Hematopoietic multipotent progenitor cell treated with erythropoietin and hydrocortisone succinate and interleukin-3 and kit ligand, for 15 days (in vitro differentiated cells): Measurements from ENCODE around the gene NELL1.
"Not testable (repeated sequence)": the region's sequence is repeated elsewhere in the genome, so short reads cannot be mapped to it uniquely, and the experiment has no call there.

Experiments used
- DNase-seq: peaks from one replicate; pipeline ENCODE4 v3.0.0-alpha.2; 2015; ENCODE audit warnings: low spot score

The NELL1 gene

DNA sequence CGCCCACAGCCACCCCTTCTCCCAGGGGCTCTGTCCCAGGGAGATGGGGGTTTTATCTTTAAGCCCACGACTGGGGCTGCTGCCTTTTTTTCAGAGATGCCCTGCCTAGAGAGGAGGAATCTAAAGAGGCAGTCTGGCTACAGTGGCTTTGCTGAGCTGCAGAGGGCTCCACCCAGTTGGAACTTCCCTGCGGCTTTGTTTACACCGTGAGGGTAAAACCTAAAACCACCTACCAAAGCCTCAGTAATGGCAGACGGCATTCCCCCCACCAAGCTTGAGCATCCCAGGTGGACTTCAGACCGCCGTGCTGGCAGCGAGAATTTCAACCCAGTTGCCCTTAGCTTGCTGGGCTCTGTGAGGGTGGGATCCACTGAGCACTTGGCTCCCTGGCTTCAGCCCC, 535.8 kb downstream of the NELL1 start:
- no peak for DNase-seq

DNA sequence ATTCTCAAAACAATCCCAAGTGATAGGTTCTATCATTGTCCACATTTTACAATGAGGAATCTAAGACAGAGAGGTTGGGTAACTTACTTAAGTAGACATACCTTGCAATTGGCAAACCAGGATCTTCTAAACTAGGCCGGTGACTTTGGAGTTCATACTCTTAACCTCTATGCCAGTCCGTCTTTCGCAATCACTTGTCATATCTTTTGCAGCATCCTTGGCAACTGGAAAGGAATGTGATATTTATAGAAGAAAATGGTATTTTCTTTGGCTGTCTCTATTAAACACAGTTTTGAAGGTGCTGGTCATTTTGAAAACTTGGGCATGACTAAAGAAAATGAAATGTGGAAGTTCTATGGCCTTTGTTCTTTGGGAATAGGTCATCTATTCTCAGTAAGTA, 556.5 kb downstream of the NELL1 start:
- DNase-seq: no peak

DNA sequence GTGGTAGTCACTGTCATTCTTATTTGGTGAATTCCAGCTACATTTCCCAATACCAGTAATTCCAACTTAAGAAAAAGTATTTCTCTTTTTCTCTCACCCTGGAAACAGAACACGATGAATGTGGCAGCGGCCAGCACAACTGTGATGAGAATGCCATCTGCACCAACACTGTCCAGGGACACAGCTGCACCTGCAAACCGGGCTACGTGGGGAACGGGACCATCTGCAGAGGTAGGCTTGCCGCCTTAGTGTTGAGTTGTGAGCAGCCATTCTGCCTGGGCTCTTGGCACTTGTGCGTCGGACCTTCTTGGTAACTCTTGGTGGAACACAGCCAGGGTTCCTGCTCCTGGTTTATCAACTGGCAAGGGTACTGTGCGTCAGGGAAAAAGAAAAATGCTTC, 559.8 kb downstream of the NELL1 start:
- no peak for DNase-seq

DNA sequence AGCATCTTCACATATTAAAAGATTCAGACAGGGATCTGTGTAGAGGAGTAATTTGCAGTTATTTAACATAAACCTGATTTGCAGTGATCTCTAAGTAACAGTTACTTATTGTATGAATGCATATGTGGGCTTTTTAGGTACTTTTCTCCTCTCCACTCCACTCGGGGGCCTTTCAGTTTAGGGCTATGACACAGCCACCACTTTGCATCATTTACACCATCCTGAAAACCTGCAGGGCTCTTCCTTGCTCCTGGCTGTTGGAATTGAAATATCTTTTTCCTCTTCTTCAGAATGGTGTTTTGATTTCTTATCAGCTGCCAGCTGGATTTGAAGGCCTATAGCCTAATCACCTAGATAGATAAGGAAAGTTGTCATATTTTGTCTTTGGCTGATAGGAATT, 580.8 kb downstream of the NELL1 start:
- no peak for DNase-seq

DNA sequence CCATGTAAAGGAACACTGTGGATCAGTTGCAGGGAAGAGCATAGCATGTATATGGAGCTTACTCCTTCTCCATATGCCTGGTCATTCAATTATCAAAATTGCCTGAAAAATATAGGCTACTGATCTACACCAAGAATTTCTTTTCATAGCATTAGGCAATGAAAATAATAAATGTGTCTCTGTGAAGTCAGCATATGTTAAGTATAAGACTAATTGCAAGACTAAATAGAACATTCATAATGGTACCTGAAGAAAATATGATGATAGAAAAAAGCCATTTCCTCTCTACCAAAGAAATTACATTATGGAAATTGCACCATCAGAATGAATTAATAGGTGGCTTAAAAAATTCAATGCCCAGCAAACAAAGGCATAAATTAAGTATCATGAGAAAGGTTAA, 584.7 kb downstream of the NELL1 start:
- DNase-seq: no peak

DNA sequence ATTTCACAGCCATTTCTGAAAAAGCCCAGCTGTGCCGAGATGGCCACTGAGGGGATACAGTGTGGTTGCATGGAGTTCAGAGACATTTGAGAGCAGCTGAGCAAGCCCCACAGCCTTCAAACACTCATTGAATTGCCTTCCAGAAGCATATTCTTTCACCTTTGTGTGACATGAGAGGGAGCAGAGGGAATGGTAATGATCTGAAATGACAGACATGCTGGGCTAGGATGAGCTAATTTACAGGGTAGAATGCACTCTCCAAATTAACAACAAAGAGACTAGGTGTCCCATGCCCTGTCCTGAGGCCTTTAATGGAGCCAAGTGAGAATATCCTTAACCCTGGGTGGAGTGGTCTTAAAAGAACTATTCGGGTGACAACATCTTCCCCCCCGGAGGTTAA, 585.4 kb downstream of the NELL1 start:
- DNase-seq: no peak

DNA sequence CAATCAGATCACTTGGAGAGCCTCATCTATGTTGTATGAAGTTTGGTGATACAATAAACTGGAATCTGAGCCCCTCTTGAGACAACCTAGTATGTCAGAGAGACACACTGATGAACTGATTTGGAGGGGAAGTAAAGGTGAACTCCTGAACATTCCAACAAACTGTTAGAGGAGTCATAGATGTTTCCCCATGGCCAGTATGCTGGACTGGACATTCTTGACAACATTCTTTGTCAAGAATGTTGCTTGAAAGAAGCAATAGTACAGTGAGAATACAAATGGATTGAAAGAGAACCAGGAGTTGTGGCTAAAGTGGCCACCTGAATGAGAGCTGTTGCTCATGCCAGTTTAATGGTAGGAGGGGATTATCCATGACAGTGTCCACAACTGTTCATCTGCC, 588.1 kb downstream of the NELL1 start:
- no peak for DNase-seq

DNA sequence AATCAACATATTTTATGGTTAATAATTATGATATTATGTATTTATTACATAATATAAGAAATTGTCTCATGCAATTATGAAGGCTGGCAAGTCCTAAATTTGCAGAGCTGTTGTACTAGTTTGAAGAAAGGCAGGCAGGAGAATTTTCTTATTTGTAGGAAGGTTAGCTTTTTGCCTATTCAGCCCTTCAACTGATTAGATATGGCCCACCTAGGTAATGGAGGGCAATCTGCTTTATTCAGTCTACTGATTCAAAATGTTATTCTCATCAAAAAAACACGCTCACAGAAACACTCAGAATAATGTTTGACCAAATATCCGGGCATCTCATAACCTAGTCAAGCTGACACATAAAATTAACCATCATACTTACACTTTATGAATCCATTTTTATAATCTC, 589.0 kb downstream of the NELL1 start:
- DNase-seq: no peak

DNA sequence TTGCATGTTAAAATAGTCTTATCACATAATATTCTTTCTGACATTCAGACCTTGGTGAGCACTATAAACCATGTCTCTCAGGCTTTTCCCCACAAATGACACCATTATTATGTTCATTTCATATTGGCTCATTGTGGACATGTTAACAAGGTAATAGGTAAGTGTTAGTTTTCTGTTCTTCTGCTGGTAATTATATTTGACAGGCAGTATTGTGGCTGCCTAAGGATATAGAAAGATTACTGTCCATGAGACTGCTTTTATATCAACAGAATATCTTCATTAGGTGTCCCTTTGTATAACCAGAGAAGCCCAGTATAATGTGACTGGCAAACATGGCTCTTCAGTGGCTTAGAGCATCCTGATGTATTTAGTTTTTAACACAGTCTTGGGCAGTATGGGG, 590.7 kb downstream of the NELL1 start:
- DNase-seq: no peak

DNA sequence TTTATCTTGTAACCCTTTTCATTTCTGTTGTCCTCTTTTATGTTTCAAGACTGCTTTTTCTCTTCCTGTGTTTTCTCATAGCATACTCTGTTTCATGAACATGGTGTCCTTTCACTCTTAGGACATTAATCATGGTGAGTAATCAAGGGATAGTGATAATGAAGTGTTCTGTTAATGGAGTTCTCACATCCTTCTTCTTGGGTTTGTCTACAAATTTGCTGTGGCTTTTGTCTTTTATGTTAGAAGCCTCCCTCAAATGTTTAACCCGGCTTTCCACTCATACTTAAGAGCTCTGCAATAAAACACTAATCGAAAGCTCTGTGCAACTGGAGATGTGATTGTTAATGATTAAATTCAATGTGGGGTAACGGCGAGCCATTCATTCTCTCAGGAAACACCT, 593.6 kb downstream of the NELL1 start:
- no peak for DNase-seq

DNA sequence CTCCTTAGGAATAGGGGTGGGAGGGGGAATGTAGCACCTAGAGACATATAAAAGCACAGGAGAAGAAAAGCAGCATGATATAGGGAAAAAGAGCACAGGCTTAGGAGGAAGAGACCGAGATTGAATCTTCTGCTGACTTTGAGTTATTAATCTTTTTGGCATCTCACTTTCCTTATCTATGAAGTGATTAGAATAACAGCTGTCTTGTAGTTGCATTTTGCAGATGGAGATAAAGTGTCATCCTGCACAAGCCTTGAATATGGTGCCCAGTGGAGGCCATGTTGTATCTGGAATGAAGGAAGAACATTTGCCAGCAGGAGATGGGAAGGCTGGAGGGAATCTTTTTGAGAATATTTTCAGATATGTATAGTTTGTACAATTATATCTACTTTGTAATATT, 594.7 kb downstream of the NELL1 start:
- DNase-seq: no peak

DNA sequence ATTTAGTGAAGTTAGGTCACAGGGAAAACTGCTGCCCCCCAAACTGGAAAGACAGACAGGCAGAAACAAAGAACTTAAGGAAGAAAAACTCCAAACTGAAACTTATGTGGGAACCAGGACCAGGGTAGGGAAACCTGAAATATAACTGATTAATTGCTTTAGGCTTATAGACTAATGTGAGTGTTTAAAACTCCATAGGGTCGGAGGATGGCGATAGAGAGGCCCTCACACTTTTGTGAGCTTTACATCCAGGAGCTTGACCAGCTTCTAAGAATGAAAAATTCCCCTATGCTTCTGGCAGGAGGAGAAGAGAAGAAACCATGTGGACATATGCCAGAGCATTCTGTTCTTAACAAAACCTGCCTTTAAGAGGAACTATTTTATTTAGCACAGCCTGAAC, 598.6 kb downstream of the NELL1 start:
- no peak for DNase-seq

DNA sequence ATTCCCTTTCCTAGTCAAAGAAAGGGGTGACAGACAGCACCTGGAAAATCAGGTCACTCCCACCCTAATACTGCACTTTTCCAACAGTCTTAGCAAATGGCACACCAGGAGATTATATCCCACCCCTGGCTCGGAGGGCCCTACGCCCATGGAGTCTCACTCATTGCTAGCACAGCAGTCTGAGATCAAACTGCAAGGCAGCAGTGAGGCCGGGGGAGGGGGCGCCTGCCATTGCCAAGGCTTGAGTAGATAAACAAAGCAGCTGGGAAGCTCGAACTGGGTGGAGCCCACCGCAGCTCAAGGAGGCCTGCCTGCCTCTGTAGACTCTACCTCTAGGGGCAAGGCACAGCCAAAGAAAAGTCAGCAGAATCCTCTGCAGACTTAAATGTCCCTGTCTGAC, 602.8 kb downstream of the NELL1 start:
- DNase-seq: not testable (repeated sequence)

DNA sequence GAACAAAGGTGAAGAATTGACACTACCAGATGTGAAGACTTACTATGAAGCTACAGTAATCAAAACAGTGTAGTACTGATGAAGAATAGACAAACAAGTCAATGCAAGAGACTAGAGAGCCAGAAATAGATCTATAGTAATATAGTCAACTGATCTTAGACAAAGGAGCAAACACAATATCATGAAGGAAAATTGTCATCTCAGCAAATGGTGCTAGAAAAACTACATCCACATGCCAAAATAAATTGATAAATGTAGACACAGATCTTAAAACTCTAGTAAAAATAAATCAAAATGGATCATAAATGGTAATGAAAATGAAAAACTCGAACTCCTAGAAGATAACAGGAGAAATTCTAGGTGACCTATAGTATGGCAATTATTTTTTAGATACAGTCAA, 609.5 kb downstream of the NELL1 start:
- no peak for DNase-seq

DNA sequence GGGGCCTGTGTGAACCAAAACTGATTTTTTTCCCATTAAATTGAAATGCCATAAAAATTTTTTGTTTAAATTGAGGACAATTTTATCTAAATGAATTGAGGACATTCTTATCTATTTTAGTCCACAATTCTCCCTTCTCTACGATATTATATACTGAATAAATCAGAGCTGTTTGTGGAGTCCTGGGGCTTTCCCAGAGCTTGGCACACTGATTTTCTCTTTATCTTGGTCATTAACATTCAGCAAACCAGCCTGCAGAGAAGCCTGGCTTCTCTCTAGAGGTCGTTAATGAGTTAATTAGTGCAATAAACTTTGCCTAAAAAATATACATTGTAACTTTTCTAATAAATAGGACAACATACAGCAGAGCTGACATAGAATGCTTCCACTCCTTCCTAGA, 615.7 kb downstream of the NELL1 start:
- DNase-seq: no peak

DNA sequence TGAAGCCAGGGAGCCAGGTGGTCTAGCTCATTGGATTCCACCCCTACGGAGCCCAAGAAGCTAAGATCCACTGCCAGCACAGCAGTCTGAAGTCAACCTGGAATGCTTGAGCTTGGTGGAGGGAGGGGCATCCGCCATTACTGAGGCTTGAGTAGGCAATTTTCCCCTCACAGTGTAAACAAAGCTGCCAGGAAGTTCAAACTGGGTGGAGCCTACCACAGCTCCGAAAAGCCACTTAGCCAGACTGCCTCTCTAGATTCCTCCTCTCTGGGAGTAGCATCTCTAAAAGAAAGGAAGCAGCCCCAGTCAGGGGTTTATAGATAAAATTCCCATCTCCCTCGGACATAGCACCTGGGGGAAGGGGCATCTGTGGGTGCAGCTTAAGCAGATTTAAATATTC, 620.3 kb downstream of the NELL1 start:
- no peak for DNase-seq

DNA sequence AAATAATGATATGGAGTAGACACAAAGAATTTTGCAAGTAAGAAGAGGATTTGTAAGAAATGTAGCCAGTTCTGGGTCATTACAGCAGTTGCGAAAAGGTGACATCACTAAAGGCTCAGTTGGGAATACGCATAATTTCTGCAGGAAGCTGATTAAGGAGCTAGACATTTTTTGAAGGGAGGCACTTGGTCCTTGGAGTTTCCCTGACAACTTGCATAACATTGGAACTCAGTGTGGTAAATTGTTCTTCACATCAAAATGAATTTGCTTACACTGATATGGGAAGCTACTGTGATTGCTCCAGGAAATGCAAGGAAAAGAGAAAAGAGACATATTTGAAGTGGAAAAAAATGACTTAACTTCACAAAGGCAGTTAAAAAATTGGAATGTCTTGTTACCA, 626.1 kb downstream of the NELL1 start:
- no peak for DNase-seq

DNA sequence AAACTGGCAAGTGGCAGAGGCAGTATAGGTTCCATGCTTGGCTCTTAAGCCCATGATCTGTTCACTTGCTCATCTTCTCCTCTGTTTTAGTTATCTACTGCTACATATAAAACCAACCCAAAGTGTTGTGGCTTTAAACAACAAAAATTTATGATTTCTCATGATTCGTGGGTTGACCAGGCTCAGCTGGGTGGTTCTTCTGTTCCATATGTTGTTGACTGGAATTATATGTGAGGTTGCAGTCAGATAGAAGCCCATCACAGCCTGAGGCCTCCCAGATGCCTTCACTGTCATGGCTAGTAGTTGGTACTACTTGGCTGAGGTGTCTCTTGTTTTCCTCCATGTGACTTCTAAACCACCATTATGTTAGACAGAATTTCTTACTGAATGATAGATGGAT, 632.6 kb downstream of the NELL1 start:
- DNase-seq: no peak

DNA sequence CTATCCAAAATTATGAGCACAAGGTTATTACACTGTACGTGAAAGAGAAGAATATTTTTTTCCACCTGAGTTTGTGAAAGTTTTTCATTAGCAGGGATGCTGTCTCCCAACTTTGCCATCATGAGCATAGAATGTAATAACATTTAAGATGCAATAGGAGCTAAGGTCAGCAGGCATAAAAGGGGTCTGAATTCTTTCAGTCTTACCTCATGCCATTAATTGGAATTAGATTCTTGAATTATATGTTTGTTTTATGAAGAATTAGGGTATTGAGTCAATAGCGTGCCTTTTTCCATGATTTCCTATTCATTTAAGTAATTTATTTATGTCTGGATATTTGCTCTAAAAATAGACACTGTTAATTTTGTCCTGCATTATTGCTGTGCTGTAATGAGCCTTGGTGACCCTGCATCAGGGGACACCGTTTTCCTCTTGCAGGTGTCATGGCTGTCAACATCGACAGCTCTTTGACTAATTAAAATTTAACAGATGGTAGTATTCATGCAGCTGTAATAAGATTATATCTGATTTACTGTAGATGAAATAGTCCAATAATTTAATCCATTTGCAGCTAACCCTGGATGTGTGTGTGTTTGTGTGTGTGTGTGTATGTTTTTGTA, 637.5 kb downstream of the NELL1 start:
- DNase-seq: no peak

DNA sequence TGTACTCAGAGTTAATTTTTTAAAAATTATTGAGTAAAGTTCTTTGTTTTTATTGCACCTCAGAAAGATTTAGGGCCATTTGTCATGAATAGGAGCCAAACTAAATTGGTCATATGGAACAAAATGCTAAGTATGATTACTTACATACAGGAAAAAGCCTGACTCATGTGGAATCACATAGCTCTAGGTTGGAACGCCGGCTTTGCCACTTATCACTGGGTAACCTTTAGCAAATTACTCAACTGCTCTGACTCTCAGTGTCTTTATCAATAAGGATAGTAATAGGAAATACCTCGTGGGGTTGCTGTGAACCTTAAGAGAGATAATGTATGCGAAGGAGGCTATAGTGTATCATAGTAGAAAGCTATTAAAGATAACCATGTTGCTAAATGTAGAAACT, 638.5 kb downstream of the NELL1 start:
- no peak for DNase-seq

DNA sequence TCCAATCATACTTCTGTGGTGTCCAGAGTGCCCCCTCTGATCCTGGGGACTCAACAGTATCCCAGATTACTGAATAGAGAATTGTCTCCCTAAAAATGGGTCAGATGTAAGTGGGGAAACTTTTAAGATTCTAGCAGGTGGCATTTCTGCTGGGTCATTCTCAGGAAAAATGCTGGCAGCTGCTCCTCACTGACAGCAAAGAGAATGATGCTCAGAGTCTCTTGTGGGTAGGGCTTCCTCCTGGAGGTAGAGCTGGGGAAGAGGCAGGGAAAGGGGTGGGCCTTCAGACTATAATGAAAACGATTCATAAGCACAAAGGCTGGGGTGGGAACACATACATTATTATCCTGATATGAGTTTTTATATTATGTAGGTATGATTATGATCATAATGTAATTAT, 647.2 kb downstream of the NELL1 start:
- DNase-seq: no peak

DNA sequence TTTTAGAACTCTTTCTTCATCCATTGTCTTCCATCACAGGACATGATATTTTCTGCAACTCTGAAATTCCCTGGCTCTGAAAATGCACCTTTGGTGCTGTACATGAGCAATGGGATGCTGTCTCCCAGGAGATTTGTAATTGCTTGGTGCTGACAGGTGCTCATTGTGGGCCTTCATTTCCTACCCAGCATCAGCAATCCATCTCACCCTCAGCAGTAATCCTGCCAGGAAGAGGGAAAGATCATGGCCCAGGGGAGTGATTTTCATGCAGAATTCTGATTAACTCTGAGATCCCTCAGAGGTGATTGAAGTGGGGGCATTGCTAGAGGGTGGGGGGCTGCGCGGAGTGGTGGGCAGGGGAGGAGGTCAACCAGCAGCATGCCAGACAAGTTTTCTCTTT, 651.7 kb downstream of the NELL1 start:
- no peak for DNase-seq

DNA sequence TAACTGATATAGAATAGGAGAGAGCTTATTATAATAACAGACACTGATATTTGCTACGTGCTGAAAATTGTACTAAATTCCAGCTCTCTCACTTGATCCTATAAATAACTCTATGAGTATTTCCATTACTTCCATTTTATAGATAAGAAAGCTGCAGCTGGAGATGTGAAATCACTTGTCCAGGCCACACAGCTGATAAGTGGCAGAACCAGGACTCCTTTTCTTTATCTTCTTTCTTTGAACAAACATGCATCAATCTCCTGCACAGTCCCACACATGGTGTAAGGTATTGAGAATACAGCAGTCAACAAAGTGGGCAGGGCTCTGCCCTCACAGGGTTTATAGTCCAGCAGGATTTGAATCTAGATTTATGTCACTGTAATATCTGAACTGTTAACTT, 652.1 kb downstream of the NELL1 start:
- DNase-seq: no peak

DNA sequence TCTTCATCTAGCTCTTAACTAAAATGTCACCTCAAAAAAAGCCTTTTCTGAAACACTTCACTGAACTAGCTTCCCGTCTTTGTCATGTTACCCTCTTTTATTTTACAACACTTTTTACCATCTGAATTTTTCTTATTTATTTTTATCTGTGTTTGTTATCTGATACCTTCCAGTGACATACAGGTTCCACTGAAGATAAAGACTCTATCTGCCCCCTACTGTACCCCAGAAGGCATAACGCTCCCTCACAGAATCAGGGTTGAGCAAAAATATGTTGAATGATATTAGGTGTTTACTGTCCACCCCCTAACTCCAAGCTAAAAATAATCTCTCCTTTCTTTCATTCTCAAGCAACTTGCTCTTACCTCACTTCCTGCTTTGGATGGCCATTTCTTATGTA, 654.2 kb downstream of the NELL1 start:
- DNase-seq: no peak

DNA sequence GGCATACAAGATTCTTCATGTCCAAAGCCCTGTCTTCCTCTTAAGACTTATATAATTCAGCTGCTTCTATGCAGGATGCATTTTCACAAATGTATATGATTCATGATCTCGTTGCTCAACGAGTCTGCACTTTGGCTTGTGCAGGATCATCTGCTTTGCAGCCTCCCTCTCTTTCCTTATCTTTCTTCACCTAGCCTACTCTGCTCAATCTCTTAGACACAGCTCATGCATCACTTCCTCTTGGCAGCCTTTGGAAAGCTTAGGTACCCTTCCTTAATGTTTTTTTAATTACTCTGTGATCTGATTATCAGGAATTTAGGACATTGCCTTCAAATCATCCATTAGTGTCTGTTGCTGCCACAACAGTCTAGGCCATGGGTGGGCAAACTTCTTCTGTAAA, 673.8 kb downstream of the NELL1 start:
- no peak for DNase-seq
